Glomerular visceral epithelial cell (primary cell): ENCODE data around the gene GPR152.

Experiments used
- DNase-seq: peaks from one replicate; pipeline ENCODE4 v3.0.0-alpha.2; 2016; ENCODE audit errors: extremely low spot score

Gene GPR152, protein sequence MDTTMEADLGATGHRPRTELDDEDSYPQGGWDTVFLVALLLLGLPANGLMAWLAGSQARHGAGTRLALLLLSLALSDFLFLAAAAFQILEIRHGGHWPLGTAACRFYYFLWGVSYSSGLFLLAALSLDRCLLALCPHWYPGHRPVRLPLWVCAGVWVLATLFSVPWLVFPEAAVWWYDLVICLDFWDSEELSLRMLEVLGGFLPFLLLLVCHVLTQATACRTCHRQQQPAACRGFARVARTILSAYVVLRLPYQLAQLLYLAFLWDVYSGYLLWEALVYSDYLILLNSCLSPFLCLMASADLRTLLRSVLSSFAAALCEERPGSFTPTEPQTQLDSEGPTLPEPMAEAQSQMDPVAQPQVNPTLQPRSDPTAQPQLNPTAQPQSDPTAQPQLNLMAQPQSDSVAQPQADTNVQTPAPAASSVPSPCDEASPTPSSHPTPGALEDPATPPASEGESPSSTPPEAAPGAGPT

DNA sequence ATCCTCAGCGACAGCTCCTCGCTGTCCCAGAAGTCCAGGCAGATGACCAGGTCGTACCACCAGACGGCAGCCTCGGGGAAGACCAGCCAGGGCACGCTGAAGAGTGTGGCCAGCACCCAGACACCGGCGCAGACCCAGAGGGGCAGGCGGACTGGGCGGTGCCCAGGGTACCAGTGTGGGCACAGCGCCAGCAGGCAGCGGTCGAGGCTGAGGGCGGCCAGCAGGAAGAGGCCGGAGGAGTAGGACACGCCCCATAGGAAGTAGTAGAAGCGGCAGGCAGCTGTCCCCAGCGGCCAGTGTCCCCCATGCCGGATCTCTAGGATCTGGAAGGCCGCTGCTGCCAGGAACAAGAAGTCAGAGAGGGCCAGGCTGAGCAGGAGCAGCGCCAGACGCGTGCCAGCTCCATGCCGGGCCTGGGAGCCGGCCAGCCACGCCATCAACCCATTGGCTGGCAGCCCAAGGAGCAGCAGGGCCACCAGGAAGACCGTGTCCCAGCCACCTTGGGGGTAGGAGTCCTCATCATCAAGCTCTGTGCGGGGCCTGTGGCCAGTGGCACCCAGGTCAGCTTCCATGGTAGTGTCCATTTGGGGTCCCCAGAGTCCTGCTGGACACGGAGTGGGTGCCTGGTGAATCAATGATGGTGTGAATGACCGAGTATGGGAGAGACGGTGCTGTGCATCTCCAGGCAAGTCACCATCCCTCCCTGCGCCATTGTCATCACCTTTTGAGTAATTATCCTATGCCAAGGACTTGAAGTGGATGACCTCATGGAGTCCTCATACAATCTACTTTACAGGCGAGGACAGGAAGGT lies at the start of gene GPR152:
Gene GPR152 (minus strand): TSS at position 589 of the 812 bp plus-strand sequence. CDS start 5 bp downstream, at position 584.
- DNase-seq, result no peak

DNA sequence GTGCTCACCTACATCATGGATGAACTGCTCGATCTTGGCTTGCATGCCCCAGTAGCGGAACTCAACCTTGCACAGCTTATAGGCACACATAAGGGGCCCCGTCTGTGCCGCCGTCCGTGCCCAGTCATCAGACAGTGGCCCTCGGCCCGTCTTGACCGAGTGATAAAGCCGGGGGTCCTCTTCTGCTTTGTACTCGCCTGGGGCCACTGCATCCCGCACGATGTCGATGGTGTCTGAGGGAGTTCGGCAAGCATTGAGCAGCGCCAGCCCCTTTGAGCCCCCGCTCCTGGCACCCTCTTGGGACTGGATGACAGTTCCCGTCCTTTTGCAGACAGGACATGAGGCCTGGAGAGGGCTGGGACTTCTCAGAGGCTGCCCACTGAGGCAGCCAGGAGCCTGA lies 49.3 kb upstream of the GPR152 start:
- DNase-seq, result no peak

DNA sequence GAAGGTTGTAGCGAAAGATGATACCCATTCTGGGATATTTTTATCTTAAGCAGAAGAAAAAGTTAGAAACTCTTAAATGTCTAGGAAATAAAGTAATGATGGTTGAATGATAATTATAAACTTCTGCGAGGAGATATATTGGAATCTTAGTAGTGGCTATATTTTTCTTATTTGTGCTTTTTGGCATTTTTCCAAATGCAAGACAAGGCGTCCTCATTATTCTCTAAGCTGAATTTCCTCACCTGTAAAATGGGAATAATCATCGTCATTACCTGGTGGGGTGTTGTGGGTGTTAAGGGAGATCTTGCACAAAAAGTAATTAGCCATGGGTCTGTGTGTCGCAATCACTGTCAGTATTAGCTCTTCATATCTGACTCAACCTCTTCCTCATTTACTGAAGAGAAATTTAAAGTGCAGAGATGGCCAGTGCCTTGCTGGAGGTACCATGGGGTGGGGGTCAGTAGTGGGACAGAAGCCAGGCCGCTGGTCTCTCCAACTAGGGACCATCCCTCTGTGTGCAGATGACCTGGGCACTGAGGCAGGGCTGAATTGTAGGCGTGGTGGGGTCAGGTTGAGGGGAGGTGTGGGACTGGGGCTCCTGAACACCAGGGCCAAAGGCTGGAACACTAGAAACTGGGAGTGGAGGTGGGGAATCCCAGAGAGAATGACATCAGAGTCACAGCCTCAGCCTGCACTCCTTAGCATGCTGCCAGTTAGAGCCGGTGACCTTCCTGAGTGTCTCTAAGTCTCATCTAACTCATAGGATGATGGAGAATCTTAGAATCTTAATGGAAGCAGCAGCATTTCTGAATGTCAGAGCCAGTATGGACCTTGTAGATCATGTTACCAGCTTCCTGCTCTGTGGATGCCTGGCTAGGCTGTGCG lies 48.5 kb upstream of the GPR152 start:
- no peak for DNase-seq

DNA sequence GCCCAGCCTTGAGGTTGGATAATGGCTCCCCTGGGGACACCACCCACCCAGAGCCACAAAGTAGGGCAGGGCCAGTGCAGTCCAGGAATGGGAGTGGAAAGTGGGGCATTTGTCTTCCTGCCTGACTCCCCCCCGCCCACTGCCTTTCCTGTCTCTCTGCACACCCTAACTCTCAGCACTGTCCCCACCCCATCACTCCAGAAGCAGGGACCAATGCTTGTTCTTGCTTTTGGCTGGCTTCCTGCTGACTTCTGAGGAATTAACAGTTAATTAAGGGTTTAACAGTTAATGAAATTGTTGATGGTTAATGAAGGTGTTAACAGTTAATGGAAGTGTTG lies 47.9 kb upstream of the GPR152 start:
- no peak for DNase-seq

DNA sequence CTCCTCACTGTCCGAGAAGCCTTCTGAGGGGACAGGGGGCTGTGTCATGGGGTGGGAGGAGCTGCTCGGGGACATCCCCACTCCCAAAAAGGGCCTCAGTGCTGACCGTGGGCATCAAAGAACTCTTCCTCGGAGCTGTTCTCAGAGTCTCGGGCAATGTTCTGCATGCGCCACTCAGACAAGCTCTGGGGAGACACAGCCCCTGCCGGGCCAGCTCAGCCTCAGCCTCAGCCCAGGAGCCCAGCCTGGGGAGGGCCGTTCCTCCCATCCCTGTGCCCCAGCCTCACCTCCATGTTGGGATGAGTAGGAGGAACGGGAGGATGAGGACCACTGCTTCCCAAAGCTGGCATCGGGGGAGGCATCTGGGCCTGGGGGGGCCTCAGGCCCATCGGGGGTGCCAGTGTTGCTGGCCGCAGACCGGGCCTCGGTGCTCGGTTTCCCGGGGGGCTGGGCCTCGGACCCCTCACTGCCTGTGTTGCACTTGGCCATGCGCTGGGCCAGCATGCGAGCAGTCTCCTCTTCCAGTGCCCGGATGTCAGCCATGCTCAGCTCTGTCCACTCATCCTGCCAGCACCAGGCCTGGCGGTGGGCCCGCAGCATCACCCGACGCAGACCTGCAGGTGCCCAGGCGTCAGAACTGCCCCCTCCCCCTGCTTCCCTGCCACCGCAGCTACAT lies 47.4 kb upstream of the GPR152 start:
- DNase-seq, result no peak

DNA sequence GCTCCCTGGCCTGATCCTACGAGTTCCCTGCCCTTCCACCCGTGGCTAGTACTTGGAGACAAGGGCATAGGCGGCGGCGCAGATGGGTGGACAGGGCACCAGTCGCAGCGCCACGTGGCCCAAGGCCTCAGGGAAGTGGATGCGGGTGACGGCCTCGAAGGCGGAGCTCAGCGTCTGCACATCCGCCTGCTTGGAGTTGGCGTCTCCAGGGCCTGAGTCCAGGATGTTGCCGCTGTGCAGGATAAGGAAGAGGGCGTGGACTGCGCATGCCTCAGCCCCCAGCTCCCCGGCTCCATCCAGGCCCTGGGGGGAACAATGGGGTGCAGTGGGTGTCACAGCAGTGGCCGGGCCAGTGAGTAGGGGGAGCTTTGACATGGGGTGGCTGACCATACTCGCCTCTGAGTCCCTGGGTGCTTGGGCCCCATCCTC lies 46.0 kb upstream of the GPR152 start:
- DNase-seq, result no peak

DNA sequence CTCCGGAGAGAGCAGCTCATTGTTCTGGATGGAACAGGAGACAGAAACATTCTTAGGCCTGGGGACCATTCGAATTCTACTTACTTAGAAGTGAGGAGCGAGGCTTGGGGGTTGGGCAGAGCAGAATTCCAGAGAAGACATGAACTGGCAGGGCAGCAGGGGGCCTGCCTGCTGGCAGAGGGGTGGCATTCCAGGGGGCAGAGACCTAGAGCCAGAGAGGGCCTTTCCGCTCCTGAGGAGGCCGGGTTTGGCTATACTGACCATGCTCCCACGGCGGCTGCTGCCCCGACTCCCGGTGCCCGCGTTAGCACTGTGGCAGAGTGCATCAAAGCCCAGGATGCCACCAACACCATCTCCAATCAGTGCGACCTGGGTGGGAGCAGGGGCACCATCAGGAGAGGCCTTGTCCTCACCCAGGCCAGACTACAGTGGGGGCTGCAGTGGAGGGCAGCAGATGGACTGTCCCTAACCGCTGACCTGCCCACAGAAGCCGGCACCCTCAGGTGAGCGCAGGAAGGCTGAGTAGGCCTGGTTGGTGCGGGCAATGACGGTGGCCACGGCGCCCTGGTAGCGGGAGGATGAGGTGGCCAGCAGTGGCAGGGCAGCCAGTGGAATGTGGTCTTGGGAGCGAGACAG lies 45.2 kb upstream of the GPR152 start:
- no peak for DNase-seq

DNA sequence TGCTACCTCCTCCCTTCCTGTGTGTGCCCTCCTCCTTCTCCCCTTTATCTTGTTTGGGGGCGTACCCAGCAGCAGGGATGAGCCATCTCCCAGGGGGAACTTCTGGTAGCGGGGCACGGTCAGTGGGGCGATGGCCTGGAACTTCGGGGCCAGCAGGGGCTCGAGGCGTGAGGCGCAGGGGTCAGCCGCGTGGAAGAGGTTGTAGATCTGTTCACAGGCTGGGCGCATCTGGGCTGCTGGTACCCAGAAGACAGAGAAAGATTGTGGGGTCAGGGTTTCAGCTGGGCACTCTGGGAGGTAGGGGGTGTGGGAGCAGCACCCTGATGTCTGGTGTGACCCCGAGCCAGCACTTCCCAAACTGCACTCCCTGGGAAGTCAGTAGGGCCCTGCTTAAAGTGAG lies 43.6 kb upstream of the GPR152 start:
- DNase-seq, result no peak

DNA sequence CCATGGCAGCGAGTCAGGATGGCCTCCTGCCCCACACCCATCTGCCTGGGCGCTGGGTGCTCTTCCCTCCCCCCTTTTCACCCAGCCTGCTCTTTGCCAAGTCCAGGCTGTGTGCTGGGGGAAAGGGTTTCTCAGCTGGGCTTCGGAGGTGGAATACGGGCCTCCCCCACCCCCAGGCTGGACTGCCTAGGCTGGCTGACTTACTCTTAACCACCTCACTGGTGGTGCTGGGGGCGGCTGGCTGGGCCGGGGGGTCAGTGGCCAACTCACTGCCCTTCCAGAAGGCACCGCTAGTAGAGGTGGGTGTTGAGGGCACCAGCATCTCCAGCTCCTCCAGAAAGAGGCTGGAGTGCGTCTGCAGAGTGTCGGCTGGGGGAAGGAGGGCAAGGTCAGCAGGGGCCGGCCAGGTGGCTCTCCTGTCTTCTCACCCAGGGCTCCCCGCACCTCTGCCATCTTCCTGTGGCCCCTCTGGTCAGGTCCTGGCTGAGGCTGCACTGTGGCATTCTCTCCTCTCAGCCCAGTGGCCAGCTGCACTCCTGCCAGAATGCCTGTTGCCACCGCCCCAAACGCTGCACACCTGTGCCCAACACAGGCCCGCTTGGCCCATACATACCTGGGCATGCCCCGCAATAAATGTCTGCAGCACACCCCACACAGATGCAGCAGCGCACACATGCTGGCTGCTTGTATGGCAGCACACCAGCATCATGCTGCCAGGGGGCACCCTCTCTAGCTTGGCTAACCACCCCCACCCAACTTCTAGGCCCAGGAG lies 42.9 kb upstream of the GPR152 start:
- no peak for DNase-seq

DNA sequence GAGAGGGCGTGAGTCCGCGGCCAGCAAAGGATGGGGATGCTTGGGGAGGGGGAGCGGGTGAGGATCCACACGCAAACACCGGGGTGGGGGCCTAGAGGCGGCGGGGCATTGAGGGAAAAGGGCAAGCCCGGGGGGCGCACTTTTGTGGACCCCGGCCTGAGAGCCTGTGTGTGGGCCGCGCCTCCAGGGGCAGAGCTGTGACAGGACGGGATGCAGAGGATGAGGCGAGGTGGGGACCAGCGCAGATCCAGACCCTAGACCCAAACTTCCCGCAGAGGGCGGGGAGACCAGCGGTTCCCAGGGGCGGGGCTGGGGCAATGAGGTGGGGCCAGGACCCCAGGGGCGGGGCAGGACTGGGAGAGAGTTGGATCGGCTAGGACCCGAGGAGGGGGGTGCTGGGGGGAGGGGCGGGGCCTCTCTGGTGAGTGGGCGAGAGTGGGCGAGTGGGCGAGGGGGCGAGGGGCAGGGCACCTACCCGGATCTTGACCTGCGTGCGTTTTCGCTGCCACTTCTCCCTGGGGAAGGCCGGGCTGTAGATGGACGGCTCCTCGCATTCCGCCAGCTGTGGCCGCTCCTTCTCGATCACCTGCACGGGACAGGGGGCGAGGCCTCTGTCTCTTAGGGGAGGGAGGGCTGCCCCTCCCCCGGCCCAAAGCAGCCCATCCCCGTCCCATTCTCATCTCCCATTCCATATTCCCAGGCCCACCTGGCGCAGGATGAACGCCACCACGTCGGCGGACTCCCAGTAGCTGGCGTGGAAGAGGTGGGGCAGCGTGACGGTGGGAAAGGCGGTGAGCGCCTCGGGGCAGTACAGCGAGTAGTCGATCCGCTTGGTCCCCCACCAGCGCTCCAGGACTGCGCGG lies 42.1 kb upstream of the GPR152 start:
- DNase-seq, result no peak

DNA sequence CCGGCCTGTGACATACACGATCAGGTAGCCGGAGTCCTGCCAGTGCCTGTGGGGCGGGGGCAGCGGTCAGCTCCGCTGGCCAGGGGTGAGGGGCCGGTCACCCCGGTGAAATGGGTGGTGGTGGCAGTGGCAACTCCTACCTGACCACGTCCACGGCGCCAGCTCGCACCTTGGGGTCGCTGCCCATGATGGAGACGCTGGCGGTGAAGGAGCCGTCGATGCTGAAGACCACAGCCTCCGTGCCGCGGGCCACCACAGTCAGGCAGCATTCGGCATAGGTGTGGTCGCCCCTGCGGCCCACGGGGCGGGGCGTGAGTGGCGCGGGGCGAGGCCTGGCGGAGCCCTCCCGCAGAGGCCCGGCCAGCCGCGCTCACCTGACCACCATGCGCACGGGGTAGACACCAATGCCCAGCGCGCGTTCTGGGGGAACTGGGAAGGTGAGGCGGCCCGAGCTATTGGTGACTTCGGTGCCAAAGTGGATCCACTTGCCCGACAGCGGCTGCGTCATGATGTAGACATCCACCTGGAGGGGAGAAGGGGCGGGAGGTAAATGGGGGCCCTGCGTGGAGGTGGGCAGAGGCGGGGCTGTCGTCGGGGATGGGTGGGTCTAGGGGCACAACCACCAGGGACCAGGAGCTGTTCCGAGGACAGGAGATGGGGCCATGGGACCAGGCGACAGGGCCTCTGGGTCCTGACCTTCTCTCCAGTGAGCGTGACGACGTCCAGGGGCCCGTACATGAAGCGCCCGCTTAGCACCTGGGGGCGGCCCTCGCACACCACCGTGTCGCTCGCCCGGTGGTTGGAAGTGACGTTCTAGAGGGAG lies 41.2 kb upstream of the GPR152 start:
- DNase-seq, result no peak

DNA sequence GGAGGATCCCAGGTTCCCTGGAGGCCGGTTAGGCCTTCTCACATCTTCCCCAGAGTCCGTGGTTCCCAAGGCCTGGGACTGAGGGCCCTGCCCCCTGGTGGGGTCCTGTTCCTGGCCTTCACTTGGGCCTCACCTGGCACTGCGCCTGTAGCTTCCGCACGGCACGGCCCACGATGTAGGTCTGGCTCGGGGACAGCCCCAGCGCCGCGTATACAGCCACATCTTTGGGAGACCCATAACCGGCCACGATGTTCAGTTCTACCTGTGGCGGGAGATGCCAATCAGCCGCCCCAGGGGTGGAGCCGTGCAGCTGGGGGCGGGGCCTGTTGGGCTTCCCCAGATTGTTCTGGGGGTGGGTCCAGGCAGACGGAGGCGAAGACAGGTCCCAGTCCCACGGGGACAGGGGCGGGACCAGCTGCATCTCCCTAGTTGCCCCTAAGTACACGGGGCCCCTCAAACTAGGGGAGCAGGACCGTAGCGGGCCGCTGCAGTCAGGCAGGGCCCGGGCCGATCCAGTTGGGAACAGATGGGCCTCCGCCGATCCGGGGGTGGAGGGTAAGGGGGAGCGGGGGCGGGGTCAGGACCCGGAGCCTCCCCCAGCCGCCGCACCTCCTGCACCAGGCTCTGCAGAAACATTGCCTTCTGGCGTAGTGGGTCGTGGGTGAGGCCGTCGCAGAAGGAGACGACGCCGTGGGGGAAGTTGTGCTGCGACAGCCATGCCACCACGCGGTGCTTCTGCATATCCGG lies 40.4 kb upstream of the GPR152 start:
- DNase-seq, result no peak

DNA sequence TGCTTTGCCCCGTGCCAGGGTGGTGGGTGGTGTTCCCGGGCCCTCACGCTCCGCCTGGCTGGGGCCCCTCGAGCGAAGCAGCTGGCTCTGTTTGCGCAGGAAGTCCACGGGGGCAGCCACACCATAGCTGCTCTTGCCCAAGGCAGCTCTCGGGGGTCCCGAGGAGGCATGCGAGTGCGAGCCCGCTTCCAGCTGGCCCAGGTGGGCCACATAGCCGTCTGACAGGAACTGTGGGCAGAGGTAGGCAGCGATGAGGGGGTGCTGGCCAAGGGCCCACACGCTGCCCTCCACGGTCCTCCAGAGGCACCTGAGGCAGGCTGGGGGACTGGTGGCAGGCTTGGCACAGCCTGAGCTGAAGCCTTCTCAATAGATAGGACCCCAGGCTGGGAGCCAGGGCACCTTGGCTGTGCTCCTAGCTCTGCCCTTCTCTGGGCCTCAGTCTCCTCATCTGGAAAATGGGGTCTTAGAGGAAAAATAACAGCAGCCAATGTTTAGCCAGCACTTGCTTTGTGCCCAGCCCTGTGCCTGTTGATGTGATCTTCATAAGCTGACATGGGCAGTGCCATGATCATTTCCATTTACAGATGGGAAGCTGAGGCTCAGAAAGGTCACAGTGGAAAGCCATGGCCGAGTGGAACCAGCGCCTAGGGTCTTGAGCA lies 39.7 kb upstream of the GPR152 start:
- DNase-seq, result no peak

DNA sequence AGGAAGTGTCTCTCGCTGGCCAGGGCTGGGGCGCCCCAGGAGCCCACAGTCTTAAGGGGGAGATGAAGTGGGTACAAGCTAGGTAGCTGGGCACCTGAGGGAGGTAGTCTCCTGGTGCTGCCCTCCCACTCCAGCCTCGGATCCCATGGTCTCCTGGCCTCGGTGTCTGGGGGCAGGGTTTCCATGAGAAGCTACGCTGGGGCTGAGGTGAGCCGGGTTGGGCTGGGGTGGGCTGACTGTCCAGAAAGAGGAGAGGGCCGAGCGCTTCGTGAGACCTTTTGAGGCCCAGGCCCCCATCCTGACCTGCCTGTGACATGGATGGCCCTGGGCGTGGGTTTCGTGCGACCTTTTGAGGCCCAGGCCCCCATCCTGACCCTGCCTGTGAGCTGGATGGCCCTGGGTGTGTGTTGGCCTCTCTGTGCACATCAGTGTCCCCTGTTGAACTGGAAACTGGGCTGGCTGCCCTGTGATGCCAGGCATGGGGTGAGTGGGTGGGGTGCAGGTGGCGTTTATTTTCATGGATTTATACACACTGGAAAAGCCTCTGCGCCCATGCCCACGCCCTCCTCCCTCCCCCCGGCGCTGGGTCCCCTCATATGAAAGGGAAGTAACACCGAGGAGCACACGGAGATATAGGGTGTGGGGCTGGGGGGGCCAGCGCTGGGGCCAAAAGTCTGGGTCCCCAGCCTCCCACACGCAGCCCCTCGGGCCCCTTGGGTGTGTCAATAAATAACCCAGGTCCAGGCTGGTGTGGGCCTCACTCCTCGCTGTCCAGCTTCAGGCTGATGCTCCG lies 38.9 kb upstream of the GPR152 start:
- no peak for DNase-seq

DNA sequence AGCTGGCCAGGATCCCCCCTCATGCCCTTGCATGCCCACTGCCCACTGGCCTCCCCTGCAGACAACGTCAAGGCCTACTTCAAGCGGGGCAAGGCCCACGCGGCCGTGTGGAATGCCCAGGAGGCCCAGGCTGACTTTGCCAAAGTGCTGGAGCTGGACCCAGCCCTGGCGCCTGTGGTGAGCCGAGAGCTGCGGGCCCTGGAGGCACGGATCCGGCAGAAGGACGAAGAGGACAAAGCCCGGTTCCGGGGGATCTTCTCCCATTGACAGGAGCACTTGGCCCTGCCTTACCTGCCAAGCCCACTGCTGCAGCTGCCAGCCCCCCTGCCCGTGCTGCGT lies 38.2 kb upstream of the GPR152 start:
- no peak for DNase-seq
